ENCODE results near the gene FRMD4A. TPM values are rescaled to one million over a fixed set of nuclear protein-coding genes. Genes with fewer than 3 reads are reported as not detected.

Gene FRMD4A
- 1 to 10 TPM; 3.1 to 3.7 TPM for total RNA-seq
- 5.5 TPM for polyA plus RNA-seq (2013, experiment 1 of 2)
- 6.5 TPM for polyA plus RNA-seq (2013, experiment 2 of 2)
- total RNA-seq, result 0.25 to 17.8 (median 2.4) reads per million in 172 experiments

- DNase-seq (no peak), ATAC-seq (ENCODE audit: poor library complexity) (no peak)
- intact Hi-C loops (cut with DNase I, micrococcal nuclease), result no loop called here
- no peaks in the 10 kb centered on the region for H3K4me1 ChIP-seq (ENCODE audit: insufficient read depth, low read length)
- Mint-ChIP-seq H3K36me3 (ENCODE audit: low read depth) (no peaks in the 10 kb centered on the region), H3K4me1 (ENCODE audit: low read depth) (no peaks in the 10 kb centered on the region), H3K27me3 (peaks cover 51% of the 10 kb centered on the region), H3K4me3 (no peak within 1 kb of the TSS), H3K9me3 (no peaks in the 10 kb centered on the region), H3K27ac (no peak within 1 kb of the TSS)
- H3K9me3 ChIP-seq (ENCODE audit: control insufficient read depth in 1 of 2, insufficient read depth in 1 of 2, low read length in 2 of 2), result no peaks in the 10 kb centered on the region
- no peak within 1 kb of the TSS for H3K4me3 ChIP-seq (ENCODE audit: low read length)
- ChIA-PET CTCF (no interaction called here), POLR2A (no interaction called here)
- TF ChIP-seq CTCF (IDR thresholded peaks at IDR 0.05), result no peak
- H3K27ac ChIP-seq (ENCODE audit: low read depth in 1 of 2, low read length in 2 of 2), result no peak within 1 kb of the TSS
- peaks cover 8 to 30% of the 10 kb centered on the region in 2 experiments for H3K27me3 ChIP-seq (ENCODE audit: control insufficient read depth in 1 of 2, insufficient read depth in 2 of 2, low read length in 2 of 2)
- H3K36me3 ChIP-seq (ENCODE audit: insufficient read depth, low read length), result no peaks in the 10 kb centered on the region
Observed at GRCh38 chr10:14330388-14331061, at the start of gene FRMD4A. TSS of gene FRMD4A (minus strand) at chr10:14330924.

GRCh38 chr10:14379556-14380280 lies 49.0 kb upstream of the FRMD4A start:
- Histone ChIP-seq H3K4me3 (ENCODE audit: low read length) (no peak overlapping the region), H3K36me3 (ENCODE audit: insufficient read depth, low read length) (no peaks in the 10 kb centered on the region), H3K9me3 (ENCODE audit: control insufficient read depth in 1 of 2, insufficient read depth in 1 of 2, low read length in 2 of 2) (no peaks in the 10 kb centered on the region), H3K4me1 (ENCODE audit: insufficient read depth, low read length) (peaks cover 13% of the 10 kb centered on the region), H3K27ac (ENCODE audit: low read depth in 1 of 2, low read length in 2 of 2) (no peak overlapping the region), H3K27me3 (ENCODE audit: control insufficient read depth in 1 of 2, insufficient read depth in 2 of 2, low read length in 2 of 2) (no peaks in the 10 kb centered on the region)
- H3K27ac Mint-ChIP-seq, result no peak overlapping the region
- CTCF ChIA-PET, result no interaction called here
- H3K4me3 Mint-ChIP-seq, result no peak overlapping the region
- TF ChIP-seq CTCF (IDR thresholded peaks at IDR 0.05), result no peak
- POLR2A ChIA-PET, result no interaction called here
- no peak for DNase-seq
- no peak for ATAC-seq (ENCODE audit: poor library complexity)
- peaks cover 6% of the 10 kb centered on the region for H3K27me3 Mint-ChIP-seq
- peaks cover 21% of the 10 kb centered on the region for H3K4me1 Mint-ChIP-seq (ENCODE audit: low read depth)
- no peaks in the 10 kb centered on the region for H3K9me3 Mint-ChIP-seq
- H3K36me3 Mint-ChIP-seq (ENCODE audit: low read depth), result no peaks in the 10 kb centered on the region
- intact Hi-C loops (cut with DNase I, micrococcal nuclease), result no loop called here

GRCh38 chr10:14378387-14378960 lies 47.8 kb upstream of the FRMD4A start:
- ChIA-PET POLR2A (no interaction called here), CTCF (no interaction called here)
- Histone ChIP-seq H3K36me3 (ENCODE audit: insufficient read depth, low read length) (no peaks in the 10 kb centered on the region), H3K27me3 (ENCODE audit: control insufficient read depth in 1 of 2, insufficient read depth in 2 of 2, low read length in 2 of 2) (no peaks in the 10 kb centered on the region), H3K27ac (ENCODE audit: low read depth in 1 of 2, low read length in 2 of 2) (no peak overlapping the region), H3K9me3 (ENCODE audit: control insufficient read depth in 1 of 2, insufficient read depth in 1 of 2, low read length in 2 of 2) (no peaks in the 10 kb centered on the region), H3K4me1 (ENCODE audit: insufficient read depth, low read length) (peaks cover 13% of the 10 kb centered on the region), H3K4me3 (ENCODE audit: low read length) (no peak overlapping the region)
- peaks cover 13% of the 10 kb centered on the region for H3K27me3 Mint-ChIP-seq
- peaks cover 14% of the 10 kb centered on the region for H3K4me1 Mint-ChIP-seq (ENCODE audit: low read depth)
- no peak for ATAC-seq (ENCODE audit: poor library complexity)
- DNase-seq, result no peak
- TF ChIP-seq CTCF (IDR thresholded peaks at IDR 0.05), result no peak
- no peaks in the 10 kb centered on the region for H3K36me3 Mint-ChIP-seq (ENCODE audit: low read depth)
- intact Hi-C loops (cut with DNase I, micrococcal nuclease), result no loop called here
- no peak overlapping the region for H3K27ac Mint-ChIP-seq
- no peaks in the 10 kb centered on the region for H3K9me3 Mint-ChIP-seq
- H3K4me3 Mint-ChIP-seq, result no peak overlapping the region
